ENCODE measurements around the gene RAB44. TPM values are rescaled to one million over a fixed set of nuclear protein-coding genes. Genes with fewer than 3 reads are reported as not detected.

The RAB44 gene
- total and polyA plus RNA-seq, 2 experiments from 2014 or later: not detected

DNA sequence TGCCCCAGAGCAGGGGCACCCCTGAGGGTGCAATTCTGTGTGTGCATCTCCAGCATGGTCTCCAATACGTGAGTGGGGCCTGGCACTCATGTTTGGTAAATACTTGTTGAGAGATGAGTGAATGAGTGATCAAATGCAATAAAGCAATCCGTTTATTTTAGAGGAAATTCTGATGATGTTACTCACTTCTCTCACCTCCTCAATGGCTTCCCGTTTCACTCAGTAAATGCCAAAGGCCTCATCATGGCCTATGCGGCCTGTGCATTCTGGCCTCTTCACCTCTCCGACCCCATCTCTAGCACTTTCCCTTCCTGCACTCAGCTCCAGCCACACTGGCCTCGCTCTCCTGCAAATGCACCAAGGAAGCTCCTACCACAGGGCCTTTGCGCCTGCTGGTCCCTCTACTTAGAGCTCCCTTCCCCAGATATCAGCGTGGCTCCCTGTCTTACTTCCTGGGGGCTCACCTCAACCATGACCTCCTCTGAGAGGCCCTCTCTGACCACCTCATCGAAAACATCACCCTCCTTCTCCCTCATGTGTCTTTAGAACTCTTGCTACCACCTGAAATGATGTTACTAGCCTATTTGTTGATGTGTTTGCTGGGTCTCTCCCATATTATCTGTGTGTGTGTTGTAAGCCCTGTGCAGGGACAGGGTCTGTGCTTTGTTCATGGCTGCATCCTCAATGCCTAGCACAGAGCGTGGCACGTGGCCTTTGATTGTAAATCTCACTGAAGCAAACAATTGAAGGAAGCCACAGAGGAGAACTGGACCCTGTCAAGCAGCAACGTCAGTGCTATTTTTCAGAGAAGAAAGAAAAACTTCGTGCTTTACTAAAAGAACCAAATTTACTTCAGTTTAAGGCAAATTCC lies 42.6 kb downstream of the RAB44 start:
- H3K27ac ChIP-seq: no peak overlapping the region
- H3K4me2 ChIP-seq: no peak overlapping the region
- no peaks in the 10 kb centered on the region for H3K36me3 ChIP-seq (replicated peaks; ENCODE audit: insufficient read depth, low read depth)
- H3K9me3 ChIP-seq (ENCODE audit: low read depth): no peaks in the 10 kb centered on the region
- H3K9me2 ChIP-seq (replicated peaks; ENCODE audit: insufficient read depth): no peaks in the 10 kb centered on the region
- peaks cover 18% of the 10 kb centered on the region for H3K4me1 ChIP-seq (ENCODE audit: insufficient read depth)
- no peak overlapping the region for H2AFZ ChIP-seq
- TF ChIP-seq EZH2phosphoT487 (IDR thresholded peaks at IDR 0.05; ENCODE audit: low read depth, severe bottlenecking, unreplicated experiment) (no peak), EZH2 (IDR thresholded peaks at IDR 0.05; ENCODE audit: borderline replicate concordance) (no peak)
- TF ChIP-seq, protein P1, sequence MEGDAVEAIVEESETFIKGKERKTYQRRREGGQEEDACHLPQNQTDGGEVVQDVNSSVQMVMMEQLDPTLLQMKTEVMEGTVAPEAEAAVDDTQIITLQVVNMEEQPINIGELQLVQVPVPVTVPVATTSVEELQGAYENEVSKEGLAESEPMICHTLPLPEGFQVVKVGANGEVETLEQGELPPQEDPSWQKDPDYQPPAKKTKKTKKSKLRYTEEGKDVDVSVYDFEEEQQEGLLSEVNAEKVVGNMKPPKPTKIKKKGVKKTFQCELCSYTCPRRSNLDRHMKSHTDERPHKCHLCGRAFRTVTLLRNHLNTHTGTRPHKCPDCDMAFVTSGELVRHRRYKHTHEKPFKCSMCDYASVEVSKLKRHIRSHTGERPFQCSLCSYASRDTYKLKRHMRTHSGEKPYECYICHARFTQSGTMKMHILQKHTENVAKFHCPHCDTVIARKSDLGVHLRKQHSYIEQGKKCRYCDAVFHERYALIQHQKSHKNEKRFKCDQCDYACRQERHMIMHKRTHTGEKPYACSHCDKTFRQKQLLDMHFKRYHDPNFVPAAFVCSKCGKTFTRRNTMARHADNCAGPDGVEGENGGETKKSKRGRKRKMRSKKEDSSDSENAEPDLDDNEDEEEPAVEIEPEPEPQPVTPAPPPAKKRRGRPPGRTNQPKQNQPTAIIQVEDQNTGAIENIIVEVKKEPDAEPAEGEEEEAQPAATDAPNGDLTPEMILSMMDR (IDR thresholded peaks at IDR 0.05; ENCODE audit: poor library complexity): no peak
- H3K27me3 ChIP-seq: no peaks in the 10 kb centered on the region
- no peaks in the 10 kb centered on the region for H3K79me2 ChIP-seq
- H4K20me1 ChIP-seq (ENCODE audit: insufficient read depth, poor library complexity, severe bottlenecking): no peaks in the 10 kb centered on the region
- H3K4me3 ChIP-seq: no peak overlapping the region
- no peak for DNase-seq (ENCODE audit: low spot score)
- WGBS (ENCODE audit: low lambda C conversion rate, missing lambda C conversion rate): 87% methylated on average over 13 of the region's 13 CpGs

DNA sequence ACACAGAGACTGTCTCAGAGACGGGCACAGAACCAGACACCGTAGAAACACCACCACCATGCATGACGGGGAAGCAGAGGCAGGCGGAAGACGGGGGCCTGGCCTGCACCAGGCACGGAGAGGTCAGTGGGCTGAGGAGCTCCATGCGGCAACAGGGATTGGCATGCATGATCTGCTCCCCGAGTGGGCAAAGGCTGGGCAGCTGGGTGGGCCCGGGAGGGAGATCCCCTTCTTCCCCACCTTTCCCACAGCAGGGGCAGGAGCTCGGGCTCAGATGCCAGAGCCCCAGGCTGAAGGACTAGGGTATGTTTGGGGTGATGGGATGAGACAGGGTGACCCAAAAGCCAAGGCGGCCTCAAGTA lies 43.2 kb downstream of the RAB44 start:
- H3K9me3 ChIP-seq (ENCODE audit: low read depth): no peaks in the 10 kb centered on the region

DNA sequence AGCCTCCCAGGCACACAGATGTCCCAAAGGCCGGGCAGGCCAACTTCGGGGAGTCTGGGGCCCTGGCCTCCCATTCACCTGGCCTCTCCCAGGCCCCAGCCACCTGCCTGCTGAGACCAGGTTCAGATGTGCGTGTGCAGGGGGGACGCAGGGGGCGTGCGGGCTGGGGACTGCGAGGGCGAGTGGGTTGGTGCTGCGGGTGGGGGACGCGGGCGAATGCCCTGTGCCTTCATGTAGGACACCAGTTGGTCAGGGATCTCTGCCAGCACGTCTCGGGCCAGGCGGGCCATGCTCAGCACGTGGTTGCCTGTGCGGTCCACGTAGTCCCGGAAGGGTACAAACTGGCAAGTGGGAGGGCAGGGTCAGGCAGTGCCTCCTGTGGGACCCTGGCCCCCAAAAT lies 44.5 kb downstream of the RAB44 start:
- no peak overlapping the region for H3K4me2 ChIP-seq
- no peak overlapping the region for H3K4me3 ChIP-seq
- no peaks in the 10 kb centered on the region for H3K9me2 ChIP-seq (replicated peaks; ENCODE audit: insufficient read depth)
- peaks cover 18% of the 10 kb centered on the region for H3K4me1 ChIP-seq (ENCODE audit: insufficient read depth)
- H2AFZ ChIP-seq: no peak overlapping the region
- H3K79me2 ChIP-seq: no peaks in the 10 kb centered on the region
- no CpG with 5 or more reads among the region's 19 CpGs for WGBS (ENCODE audit: low lambda C conversion rate, missing lambda C conversion rate)
- no peak for DNase-seq (ENCODE audit: low spot score)
- no peak overlapping the region for H3K27ac ChIP-seq
- no peaks in the 10 kb centered on the region for H4K20me1 ChIP-seq (ENCODE audit: insufficient read depth, poor library complexity, severe bottlenecking)
- H3K9me3 ChIP-seq (ENCODE audit: low read depth): no peaks in the 10 kb centered on the region
- no peaks in the 10 kb centered on the region for H3K36me3 ChIP-seq (replicated peaks; ENCODE audit: insufficient read depth, low read depth)
- TF ChIP-seq, protein P1 (IDR thresholded peaks at IDR 0.05; ENCODE audit: poor library complexity): no peak
- H3K27me3 ChIP-seq: no peaks in the 10 kb centered on the region

More for the DNA sequence above, 43.2 kb downstream of the RAB44 start:
- Histone ChIP-seq H3K4me1 (ENCODE audit: insufficient read depth) (peaks cover 18% of the 10 kb centered on the region), H3K9me2 (replicated peaks; ENCODE audit: insufficient read depth) (no peaks in the 10 kb centered on the region), H3K27me3 (no peaks in the 10 kb centered on the region), H3K27ac (no peak overlapping the region), H3K36me3 (replicated peaks; ENCODE audit: insufficient read depth, low read depth) (no peaks in the 10 kb centered on the region), H3K79me2 (no peaks in the 10 kb centered on the region), H4K20me1 (ENCODE audit: insufficient read depth, poor library complexity, severe bottlenecking) (no peaks in the 10 kb centered on the region), H3K4me2 (no peak overlapping the region), H2AFZ (no peak overlapping the region), H3K4me3 (no peak overlapping the region)
- no peak for TF ChIP-seq EZH2phosphoT487 (IDR thresholded peaks at IDR 0.05; ENCODE audit: low read depth, severe bottlenecking, unreplicated experiment)
- TF ChIP-seq, protein P1 (IDR thresholded peaks at IDR 0.05; ENCODE audit: poor library complexity): no peak
- TF ChIP-seq EZH2 (IDR thresholded peaks at IDR 0.05; ENCODE audit: borderline replicate concordance): no peak
- WGBS (ENCODE audit: low lambda C conversion rate, missing lambda C conversion rate): 93% methylated on average over 11 of the region's 11 CpGs
- DNase-seq (ENCODE audit: low spot score): no peak

Data from hepatocyte (in vitro differentiated cells).